ENCODE results near the gene RNF150. TPM values are rescaled to one million over a fixed set of nuclear protein-coding genes. Genes with fewer than 3 reads are reported as not detected.

RNF150 gene
- total RNA-seq, 1 experiment from 2014 or later: 4.4 TPM

GRCh38 chr4:140947506-140947905 is 185.8 kb downstream of the RNF150 start:
- Histone ChIP-seq H2BK15ac (ENCODE audit: low read depth, low read length) (no peak overlapping the region), H4K8ac (replicated peaks; ENCODE audit: insufficient read length, low read depth, low read length) (no peak overlapping the region), H2BK20ac (ENCODE audit: low read depth, low read length, poor library complexity, severe bottlenecking) (no peak overlapping the region), H2BK12ac (ENCODE audit: insufficient read length, low read depth, low read length) (no peak overlapping the region), H3K79me2 (ENCODE audit: insufficient read depth, low read length) (no peaks in the 10 kb centered on the region), H3K14ac (ENCODE audit: insufficient read depth, low read length) (no peak overlapping the region), H3K23ac (ENCODE audit: insufficient read length, low read depth, low read length) (no peak overlapping the region), H2AK5ac (ENCODE audit: insufficient read length, low read length) (no peak overlapping the region), H3K23me2 (ENCODE audit: insufficient read length, low read depth, low read length, poor library complexity, severe bottlenecking) (no peaks in the 10 kb centered on the region), H4K5ac (ENCODE audit: insufficient read length, low read depth, low read length) (no peak overlapping the region), H2BK5ac (ENCODE audit: insufficient read length, low read length) (no peak overlapping the region), H3K27ac (ENCODE audit: insufficient read length, low read depth, low read length) (no peak overlapping the region), H3K9ac (ENCODE audit: extremely low read depth, insufficient read length, low read length) (no peak overlapping the region), H3K4me2 (ENCODE audit: insufficient read depth, insufficient read length, low read length) (no peak overlapping the region), H4K91ac (ENCODE audit: insufficient read length, low read depth, low read length) (no peak overlapping the region), H3K79me1 (ENCODE audit: insufficient read depth, low read depth, low read length, poor library complexity, severe bottlenecking) (no peaks in the 10 kb centered on the region), H2BK120ac (ENCODE audit: low read depth, low read length, poor library complexity, severe bottlenecking) (no peak overlapping the region), H3K9me3 (ENCODE audit: control insufficient read depth, low read depth, low read length) (no peaks in the 10 kb centered on the region), H3K4ac (ENCODE audit: low read depth, low read length) (no peak overlapping the region), H3K4me1 (ENCODE audit: insufficient read depth, low read length) (no peaks in the 10 kb centered on the region), H3K18ac (ENCODE audit: insufficient read length, low read depth, low read length) (no peak overlapping the region), H3K27me3 (ENCODE audit: insufficient read depth, low read length) (no peaks in the 10 kb centered on the region), H3T11ph (ENCODE audit: low read length) (no peak overlapping the region), H3K56ac (ENCODE audit: insufficient read length, low read depth, low read length) (no peak overlapping the region), H2AFZ (ENCODE audit: low read length) (no peak overlapping the region), H4K20me1 (ENCODE audit: control insufficient read depth, insufficient read depth, insufficient read length) (no peaks in the 10 kb centered on the region)
- no peaks in the 10 kb centered on the region for H3K36me3 Mint-ChIP-seq (ENCODE audit: insufficient read depth in 1 of 3, low read depth in 3 of 3)
- H3K4me3 Mint-ChIP-seq: no peak overlapping the region
- no peak for TF ChIP-seq CTCF (conservative IDR thresholded peaks at IDR 0.05)
- H3K9me3 Mint-ChIP-seq: no peaks in the 10 kb centered on the region
- peak overlapping the region in 2 of 3 experiments; percentile 57 to 68; a peak in 2 of 7 replicates for H3K27ac Mint-ChIP-seq
- peaks cover 2% of the 10 kb centered on the region in 2 experiments for H3K4me1 Mint-ChIP-seq
- H3K27me3 Mint-ChIP-seq (ENCODE audit: low read depth): no peaks in the 10 kb centered on the region
- no peak for DNase-seq
- WGBS (ENCODE audit: extremely low coverage, insufficient read length, low lambda C conversion rate): no CpG with 5 or more reads among the region's 7 CpGs
